MG63 (cell line): Measurements from ENCODE around the gene MED13L. TPM values are rescaled to one million over a fixed set of nuclear protein-coding genes. Genes with fewer than 3 reads are reported as not detected.
A peak's percentile ranks its signal among the peaks of the same experiment; 100 is the strongest.
"Not testable (repeated sequence)": the region's sequence is repeated elsewhere in the genome, so short reads cannot be mapped to it uniquely, and the experiment has no call there.

ENCODE experiments used
- DNase-seq: peaks from one replicate; pipeline ENCODE4 v3.0.0-alpha.2; 2020
- H3K27me3 ChIP-seq: fragments of 250-450 bp; sonication (Bioruptor Pico); 2 replicates; pipeline ENCODE4 v1.5.1; 2020; ENCODE audit warnings: mild to moderate bottlenecking, moderate library complexity
- H3K36me3 ChIP-seq: fragments of 250-450 bp; sonication (Bioruptor Pico); 2 replicates; pipeline ENCODE4 v1.5.1; 2020; ENCODE audit warnings: mild to moderate bottlenecking, moderate library complexity
- H3K4me3 ChIP-seq: fragments of 250-450 bp; sonication (Bioruptor Pico); 2 replicates; pipeline ENCODE4 v1.5.1; 2020; ENCODE audit warnings: mild to moderate bottlenecking, moderate library complexity
- H3K9me3 ChIP-seq: fragments of 250-450 bp; sonication (Bioruptor Pico); 2 replicates; pipeline ENCODE4 v1.5.1; 2020; ENCODE audit warnings: mild to moderate bottlenecking, moderate library complexity
- total RNA-seq: library from RNA; depleted of rRNA; stranded (reverse); fragments of >200 nt; shearing (Covaris generic); gene quantifications from 2 replicates; pipeline ENCODE4 v1.2.3, GENCODE V29; 2014; ENCODE audit warnings: low replicate concordance

Gene MED13L
- total RNA-seq, 1 experiment from 2014 or later: 16.1 TPM

DNA sequence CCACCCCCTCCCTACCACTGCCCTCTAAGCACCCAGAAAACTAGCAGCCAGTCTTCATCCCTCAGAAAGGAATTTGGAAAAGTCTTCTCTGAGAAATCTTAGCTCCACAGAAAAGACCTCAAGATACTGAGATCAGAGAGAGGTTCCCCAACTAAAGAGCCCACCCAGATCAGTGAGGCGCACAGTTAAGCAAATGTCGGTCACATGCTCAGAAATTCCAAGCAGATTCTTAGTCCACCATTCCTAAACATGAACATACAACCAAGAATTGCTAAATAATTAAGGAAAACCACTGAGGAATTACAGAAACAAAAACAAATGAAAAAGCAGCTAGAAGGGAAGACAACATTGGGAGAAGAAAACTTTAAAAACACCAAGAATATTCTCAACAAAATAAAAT, 32.3 kb downstream of the MED13L start:
- DNase-seq: no peak
- Histone ChIP-seq H3K9me3 (peaks cover 14% of the 10 kb centered on the region), H3K4me3 (no peak overlapping the region), H3K27me3 (no peaks in the 10 kb centered on the region), H3K36me3 (no peaks in the 10 kb centered on the region)

DNA sequence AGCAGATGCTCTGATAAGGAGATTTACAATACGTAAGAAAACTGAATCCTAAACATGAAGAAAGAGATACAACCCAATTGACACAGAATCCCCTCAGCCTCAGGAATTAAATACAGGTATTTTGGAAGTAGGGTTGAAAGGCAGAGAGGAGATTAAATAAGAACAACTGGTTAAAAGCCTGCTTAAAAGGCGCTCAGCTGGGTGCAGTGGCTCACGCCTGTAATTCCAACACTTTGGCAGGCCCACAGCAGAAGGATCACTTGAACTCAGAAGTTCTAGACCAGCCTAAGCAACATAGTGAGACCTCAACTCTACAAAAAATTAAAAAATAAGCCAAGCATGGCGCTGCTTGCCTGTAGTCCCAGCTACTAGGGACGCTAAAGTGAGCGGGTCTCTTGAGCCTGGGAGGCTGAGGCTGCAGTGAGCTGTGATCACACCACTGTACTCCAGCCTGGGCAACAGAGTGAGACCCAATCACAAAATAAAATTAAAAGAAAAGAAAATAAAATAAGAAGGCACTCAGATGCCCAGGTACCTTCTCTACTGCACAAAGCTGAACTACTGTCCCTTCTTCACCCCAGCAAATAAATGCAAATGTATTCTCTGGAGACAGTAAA, 32.9 kb downstream of the MED13L start:
- Histone ChIP-seq H3K9me3 (peaks cover 9% of the 10 kb centered on the region), H3K27me3 (no peaks in the 10 kb centered on the region), H3K36me3 (no peaks in the 10 kb centered on the region), H3K4me3 (no peak overlapping the region)
- no peak for DNase-seq

DNA sequence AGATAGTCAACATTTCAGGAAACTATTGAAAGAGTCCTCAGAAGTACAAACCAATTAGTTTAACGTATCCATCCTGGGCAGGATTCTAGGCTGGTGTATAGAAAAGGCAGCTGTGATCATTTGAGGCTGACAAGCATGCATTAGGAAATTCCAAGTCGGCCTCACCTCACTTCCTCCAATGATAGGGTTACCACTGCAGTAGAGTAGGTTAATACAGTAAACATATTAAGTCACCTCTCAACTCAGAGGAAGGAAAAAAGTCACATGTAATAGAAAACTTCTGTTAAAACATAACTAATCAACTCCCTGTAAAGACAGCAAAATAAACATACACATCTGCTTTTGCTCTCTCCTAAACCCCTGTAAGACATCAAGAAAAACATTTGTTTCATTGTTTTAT, 33.5 kb downstream of the MED13L start:
- Histone ChIP-seq H3K36me3 (no peaks in the 10 kb centered on the region), H3K4me3 (no peak overlapping the region), H3K9me3 (peaks cover 5% of the 10 kb centered on the region), H3K27me3 (no peaks in the 10 kb centered on the region)
- DNase-seq: no peak

DNA sequence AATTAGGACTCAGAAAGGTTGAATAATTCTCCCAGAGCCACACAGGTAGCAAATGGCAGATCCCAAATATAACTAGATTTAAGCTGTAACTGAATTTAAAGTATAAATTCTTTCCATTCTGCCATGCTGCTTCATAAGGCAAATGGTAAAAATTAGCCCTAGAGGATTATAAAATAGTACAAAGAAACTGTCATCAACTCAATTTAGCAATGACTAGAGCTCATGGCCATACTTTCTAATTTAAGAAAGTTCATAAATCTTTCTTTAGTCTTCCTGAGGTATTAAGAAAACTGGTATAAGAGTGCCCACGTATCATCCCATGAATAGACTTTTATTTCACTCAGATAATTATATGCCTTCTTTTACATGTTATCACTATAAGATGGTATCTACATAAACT, 34.8 kb downstream of the MED13L start:
- DNase-seq: no peak
- H3K4me3 ChIP-seq: no peak overlapping the region
- no peaks in the 10 kb centered on the region for H3K36me3 ChIP-seq
- H3K9me3 ChIP-seq: no peaks in the 10 kb centered on the region
- no peaks in the 10 kb centered on the region for H3K27me3 ChIP-seq

DNA sequence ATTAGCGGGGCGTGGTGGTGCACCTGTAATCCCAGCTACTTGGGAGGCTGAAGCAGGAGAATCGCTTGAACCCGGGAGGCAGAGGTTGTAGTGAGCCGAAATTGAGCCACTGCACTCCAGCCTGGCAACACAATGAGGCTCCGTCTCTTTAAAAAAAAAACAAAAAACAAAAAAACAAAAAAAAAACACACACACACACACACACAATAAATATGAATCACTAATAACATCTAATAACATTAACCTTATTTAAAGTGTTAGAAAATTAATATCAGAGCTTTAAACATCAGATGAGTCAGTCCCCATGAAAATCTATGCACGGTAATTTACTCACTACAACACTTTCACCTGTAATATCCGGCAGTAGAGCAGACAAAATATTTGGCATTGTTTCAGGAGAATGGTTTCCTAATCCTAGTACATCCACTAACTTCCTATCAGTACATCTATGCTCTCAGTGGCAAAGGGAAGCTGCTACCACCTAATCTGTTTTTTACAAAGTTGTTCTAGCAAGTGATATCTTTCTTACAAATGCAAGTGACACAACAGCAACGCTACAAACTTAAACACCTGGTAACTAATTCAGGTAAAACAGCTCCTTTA, 36.2 kb downstream of the MED13L start:
- H3K36me3 ChIP-seq: no peaks in the 10 kb centered on the region
- no peak for DNase-seq
- H3K27me3 ChIP-seq: no peaks in the 10 kb centered on the region
- no peak overlapping the region for H3K4me3 ChIP-seq
- H3K9me3 ChIP-seq: no peaks in the 10 kb centered on the region

DNA sequence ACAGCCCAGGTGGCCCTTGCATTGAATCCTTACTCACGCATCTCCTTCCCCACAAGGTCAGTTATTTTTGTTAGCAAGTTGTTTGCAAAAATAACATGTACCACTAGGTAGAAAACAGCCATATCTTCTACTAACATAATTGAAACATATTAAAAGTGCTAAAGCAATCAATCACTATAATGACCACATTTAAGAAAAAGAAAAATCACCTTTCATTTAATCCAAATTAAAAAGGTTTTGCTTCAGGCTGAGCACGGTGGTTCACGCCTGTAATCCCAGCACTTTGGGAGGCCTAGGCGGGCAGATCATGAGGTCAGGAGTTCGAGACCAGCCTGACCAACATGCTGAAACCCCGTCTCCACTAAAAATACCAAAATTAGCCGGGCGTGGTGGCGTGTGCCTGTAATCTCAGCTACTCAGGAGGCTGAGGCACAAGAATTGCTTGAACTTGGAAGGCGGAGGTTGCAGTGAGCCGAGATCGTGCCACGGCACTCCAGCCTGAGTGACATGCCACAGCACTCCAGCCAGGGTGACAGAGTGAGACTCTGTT, 38.8 kb downstream of the MED13L start:
- not testable (repeated sequence) for H3K9me3 ChIP-seq, H3K27me3 ChIP-seq, DNase-seq, H3K36me3 ChIP-seq, H3K4me3 ChIP-seq

DNA sequence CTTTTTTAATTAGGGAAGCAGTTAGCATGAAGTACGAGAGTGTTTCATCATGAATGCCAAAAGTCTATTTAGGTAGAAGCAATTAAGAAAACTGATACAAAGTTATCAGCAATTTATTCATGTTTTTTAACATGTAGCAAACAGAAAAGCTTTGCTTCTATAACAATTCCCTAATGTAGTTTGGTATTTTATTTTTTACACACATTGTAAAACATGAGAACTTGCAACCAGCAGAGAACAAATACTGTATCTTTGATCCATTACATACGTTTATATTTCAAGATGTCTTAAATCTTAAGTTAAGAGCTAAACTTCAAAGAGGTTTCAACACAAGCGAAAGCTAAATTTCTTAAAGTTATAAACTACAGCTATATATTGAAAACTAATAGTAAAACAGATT, 39.3 kb downstream of the MED13L start:
- no peaks in the 10 kb centered on the region for H3K36me3 ChIP-seq
- no peaks in the 10 kb centered on the region for H3K27me3 ChIP-seq

DNA sequence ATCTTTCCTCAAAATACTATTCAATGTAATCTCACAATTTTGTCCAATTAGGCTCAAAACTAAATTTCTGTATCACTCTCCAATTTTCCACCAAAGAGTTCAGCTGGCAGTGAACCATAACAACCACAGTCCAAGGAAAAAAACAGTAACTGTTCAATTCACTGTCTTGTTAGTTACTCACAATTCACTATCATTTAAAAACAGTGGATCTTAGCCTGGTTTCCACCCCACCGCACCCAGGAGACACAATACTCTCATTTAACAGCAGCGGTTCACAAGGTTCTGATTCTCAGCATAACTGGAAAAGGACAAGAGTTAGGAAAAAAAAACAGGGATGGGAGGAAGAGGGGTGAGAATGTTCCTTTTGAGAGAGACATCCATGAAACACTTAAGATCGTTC, 40.5 kb downstream of the MED13L start:
- no peaks in the 10 kb centered on the region for H3K27me3 ChIP-seq
- H3K9me3 ChIP-seq: no peaks in the 10 kb centered on the region
- no peak overlapping the region for H3K4me3 ChIP-seq
- no peaks in the 10 kb centered on the region for H3K36me3 ChIP-seq
- no peak for DNase-seq

More for the DNA sequence above, 39.3 kb downstream of the MED13L start:
- no peaks in the 10 kb centered on the region for H3K9me3 ChIP-seq
- no peak overlapping the region for H3K4me3 ChIP-seq
- DNase-seq: no peak

DNA sequence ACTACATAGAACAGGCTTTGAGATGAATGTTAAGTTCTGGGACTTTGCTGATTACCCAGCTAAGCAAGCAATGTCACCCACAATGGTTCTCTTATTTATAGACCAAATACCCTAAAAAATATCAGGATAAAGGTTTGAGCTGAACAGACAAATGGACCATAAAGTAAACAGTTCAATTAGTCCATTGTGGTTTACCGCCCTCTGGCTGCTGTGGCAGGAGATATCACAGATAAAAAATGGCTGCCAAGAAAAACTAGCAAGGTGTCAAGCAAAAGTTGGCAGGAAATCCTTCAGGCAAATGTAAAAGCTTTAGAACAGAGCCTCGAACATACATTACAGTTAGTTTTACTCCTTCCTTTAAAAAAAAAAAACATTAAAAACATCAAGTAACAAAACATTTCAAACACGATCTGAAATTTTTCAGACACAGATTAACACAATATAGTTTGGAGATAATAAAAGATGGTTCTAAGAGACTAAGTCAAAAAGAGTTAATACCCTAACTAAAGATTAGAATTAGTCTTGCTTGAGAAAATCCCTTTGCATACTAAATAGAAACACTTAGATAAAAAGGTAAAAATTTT, 41.3 kb downstream of the MED13L start:
- Histone ChIP-seq H3K36me3 (no peaks in the 10 kb centered on the region), H3K4me3 (no peak overlapping the region), H3K9me3 (no peaks in the 10 kb centered on the region), H3K27me3 (no peaks in the 10 kb centered on the region)
- peak; percentile 43 for DNase-seq

DNA sequence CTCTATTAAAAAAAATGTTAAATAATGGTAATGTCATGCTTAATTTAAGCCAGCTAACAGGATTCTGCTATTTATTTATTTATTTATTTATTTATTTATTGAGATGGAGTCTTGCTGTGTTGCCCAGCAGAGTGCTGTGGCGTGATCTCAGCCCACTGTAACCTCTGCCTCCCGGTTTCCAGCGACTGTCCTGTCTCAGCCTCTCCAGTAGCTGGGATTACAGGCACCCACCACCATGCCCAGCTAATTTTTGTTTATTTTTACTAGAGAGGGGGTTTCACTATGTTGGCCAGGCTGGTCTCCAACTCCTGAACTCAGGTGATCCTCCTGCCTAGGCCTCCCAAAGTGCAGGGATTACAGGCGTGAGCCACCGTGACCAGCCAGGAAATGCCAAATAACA, 43.3 kb downstream of the MED13L start:
- H3K27me3 ChIP-seq, H3K4me3 ChIP-seq, H3K9me3 ChIP-seq, H3K36me3 ChIP-seq, DNase-seq: not testable (repeated sequence)

DNA sequence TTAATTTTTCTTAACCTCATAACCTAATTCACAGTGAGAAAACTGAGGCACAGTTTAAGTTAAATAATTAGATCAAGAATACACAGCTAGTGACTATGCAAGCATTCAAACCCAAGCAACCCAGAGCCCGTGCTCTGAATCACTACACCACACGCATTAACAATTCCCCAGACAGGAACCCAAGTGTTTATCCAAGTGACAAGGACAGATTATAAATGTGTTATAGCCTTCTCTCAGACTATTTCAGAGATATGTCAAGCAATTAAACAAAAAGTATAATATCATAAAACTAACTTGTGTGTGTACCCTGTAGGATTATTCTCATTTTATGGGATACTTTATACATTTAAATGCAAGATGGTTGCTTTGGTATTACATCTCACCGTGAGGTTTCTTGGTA, 43.8 kb downstream of the MED13L start:
- no peaks in the 10 kb centered on the region for H3K9me3 ChIP-seq
- no peaks in the 10 kb centered on the region for H3K27me3 ChIP-seq
- no peak for DNase-seq
- no peaks in the 10 kb centered on the region for H3K36me3 ChIP-seq
- no peak overlapping the region for H3K4me3 ChIP-seq

DNA sequence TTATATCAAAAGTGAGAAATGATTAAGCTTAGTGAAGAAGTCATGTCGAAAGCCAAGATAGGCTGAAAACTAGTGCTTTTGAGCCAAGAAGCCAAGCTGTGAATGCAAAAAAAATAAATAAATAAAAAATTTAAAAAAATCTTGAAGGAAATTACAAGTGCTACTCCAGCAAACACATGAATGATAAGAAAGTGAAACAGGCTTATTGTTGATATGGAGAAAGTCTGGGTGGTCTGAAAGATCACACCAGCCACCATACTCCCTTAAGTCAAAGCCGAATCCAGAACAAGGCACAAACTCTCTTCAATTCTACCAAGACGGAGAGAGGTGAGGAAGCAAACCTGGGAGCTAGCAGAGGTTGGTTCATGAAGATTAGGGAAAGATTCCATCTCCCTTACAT, 49.7 kb downstream of the MED13L start:
- DNase-seq: no peak
- Histone ChIP-seq H3K36me3 (no peaks in the 10 kb centered on the region), H3K27me3 (no peaks in the 10 kb centered on the region), H3K9me3 (no peaks in the 10 kb centered on the region), H3K4me3 (no peak overlapping the region)

DNA sequence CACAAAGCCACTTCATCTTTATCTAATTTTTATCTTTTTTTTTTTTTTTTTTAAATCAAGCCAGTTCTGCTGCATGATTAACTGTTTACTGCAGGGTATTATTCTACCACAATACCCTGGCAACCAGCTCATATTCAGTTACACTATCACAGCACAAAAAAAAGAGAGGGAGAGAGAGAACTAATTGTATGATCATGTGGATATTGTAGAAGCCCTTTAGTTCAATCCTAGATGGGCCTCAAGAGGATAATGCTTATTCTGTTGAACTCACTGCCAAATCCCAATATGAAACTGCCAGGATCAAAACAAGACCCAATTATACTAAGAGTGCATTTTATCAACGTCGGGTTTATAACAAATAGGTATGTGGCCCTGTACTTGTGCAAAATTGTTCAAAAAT, 51.5 kb downstream of the MED13L start:
- DNase-seq: no peak
- Histone ChIP-seq H3K27me3 (no peaks in the 10 kb centered on the region), H3K4me3 (no peak overlapping the region), H3K36me3 (no peaks in the 10 kb centered on the region), H3K9me3 (no peaks in the 10 kb centered on the region)

DNA sequence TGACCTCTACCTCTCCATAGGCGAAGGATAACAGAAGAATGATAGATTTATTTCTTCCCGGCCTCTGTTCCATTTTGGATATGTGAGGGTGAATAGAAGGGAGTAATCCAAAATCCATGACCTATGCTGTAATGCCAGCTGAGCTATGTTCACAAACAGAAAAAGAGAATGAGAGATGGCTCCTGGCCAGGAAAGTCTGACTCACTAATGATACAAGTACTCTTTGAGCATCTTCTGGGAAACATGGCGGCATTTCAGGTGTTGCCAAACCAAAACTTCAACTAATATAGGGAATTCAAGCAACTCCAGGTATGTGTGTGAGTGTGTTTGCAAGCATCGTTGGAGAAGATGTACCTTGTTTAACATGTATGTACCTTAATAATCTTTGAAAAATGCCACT, 55.1 kb downstream of the MED13L start:
- H3K9me3 ChIP-seq: no peaks in the 10 kb centered on the region
- DNase-seq: peak; percentile 58
- H3K4me3 ChIP-seq: no peak overlapping the region
- no peaks in the 10 kb centered on the region for H3K27me3 ChIP-seq
- H3K36me3 ChIP-seq: no peaks in the 10 kb centered on the region

DNA sequence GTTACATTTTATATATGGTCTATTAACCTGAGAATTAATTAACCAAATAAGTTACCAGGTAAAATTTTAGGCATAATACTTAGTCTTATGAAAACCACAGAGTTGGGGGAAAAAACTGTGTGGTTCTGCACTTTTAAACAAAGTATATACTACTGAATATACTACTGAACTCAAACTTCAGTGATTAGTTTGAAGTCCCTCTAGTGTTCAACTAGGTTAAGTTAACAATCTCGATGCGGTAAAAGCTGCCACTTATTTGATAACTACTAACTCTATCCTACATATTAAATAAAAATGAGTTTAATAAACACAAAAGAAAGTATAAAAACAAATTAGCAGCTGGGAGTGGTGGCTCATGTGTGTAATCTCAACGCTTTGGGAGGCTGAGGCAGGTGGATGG, 56.7 kb downstream of the MED13L start:
- H3K9me3 ChIP-seq: no peaks in the 10 kb centered on the region
- H3K27me3 ChIP-seq: no peaks in the 10 kb centered on the region
- H3K4me3 ChIP-seq: no peak overlapping the region
- H3K36me3 ChIP-seq: no peaks in the 10 kb centered on the region
- DNase-seq: no peak

DNA sequence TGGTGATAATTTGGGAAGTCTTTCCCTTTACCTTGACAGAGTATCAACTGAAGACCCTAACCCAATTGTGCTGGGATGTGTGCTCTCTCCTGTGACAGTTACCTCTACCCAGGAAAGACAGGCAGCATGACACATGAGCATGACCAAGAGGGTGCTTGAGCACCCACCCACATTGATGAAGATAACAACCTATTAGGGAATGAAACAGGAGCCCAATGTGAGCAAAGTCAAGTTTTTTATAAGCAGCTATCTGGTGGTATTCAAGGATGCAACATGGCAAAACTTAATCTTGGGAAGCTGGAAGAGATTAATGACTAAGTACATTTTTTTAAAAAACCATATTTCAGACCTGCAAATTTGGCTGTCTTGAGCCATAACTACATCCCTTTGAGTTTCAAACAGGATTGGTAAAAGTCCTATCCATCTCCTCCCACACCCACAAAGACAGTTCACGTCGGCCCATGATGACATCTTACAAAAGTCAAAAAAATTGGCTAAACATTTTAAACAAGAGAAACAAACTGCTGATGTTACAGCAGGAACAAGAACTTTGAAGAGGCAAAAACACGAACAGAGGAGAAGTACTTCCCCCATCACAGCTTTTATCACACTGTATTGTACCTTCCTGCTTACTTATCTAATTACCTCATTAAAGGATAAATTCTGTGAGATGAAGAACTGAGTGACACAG, 60.3 kb downstream of the MED13L start:
- Histone ChIP-seq H3K9me3 (no peaks in the 10 kb centered on the region), H3K4me3 (no peak overlapping the region), H3K27me3 (no peaks in the 10 kb centered on the region), H3K36me3 (no peaks in the 10 kb centered on the region)
- DNase-seq: no peak

DNA sequence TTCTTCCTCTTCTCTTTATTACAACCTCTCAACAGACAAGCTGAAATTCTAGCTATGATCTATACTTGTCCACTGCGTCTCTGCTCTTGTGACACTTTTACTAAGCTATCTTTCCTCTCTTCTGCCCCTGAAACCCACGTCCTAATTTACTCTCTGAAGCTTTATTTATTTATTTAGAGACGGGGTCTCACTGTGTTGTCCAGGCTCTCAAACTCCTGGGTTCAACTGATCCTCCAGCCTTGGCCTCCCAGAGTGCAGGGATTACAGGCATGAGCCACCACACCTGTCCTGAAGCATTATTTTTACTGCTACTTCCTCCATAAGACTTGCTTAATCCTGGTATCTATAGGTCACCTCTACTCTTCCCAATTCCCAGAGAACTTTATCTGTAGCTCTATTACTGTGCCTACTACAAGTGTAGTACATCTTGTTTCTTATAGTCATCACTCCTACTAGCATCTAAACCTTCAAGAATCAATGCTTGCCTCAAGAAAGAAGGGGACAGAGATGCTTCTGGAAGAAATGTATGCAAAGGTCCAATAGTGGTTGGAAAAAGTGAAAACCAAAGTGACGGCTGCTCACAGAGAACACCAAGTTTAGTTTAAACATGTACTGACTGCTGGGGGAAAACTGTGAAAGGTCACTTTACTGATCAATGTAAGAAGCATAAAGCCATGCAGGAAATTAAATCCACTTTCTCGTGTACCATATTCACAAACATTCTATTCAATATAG, 61.3 kb downstream of the MED13L start:
- H3K27me3 ChIP-seq: no peaks in the 10 kb centered on the region
- no peak for DNase-seq
- no peaks in the 10 kb centered on the region for H3K9me3 ChIP-seq
- no peaks in the 10 kb centered on the region for H3K36me3 ChIP-seq
- H3K4me3 ChIP-seq: no peak overlapping the region
